GM12878 (cell line): ENCODE measurements around the gene RCAN2. TPM values are rescaled to one million over a fixed set of nuclear protein-coding genes. Genes with fewer than 3 reads are reported as not detected.

Experiments
- ATAC-seq: fragments of 200-7000 bp; cut with Tn5 transposase; 3 replicates; pipeline ENCODE4 v1.9.1; 2020; ENCODE audit warnings: mild to moderate bottlenecking, moderate library complexity
- BruUV-seq: library from RNA; stranded (reverse); fragments of 400-500 nt; replicated peaks from 2 replicates; lab custom pipeline; 2021; lab: Mats Ljungman, UMichigan
- CTCF ChIA-PET: fragments of 300-600 bp; sonication (Branson Sonifier 250); formaldehyde crosslinking; extraction: SDS; loops from one replicate; lab custom pipeline; 2021; ENCODE audit warnings: inconsistent platforms; lab: Yijun Ruan, JAX
- POLR2A ChIA-PET: fragments of 350-600 bp; formaldehyde crosslinking; extraction: SDS; loops from one replicate; lab custom pipeline; 2021; ENCODE audit warnings: inconsistent platforms; lab: Charles Lee
- RAD21 ChIA-PET: fragments of 300-600 bp; sonication (Branson Sonifier 250); formaldehyde crosslinking; loops from one replicate; lab custom pipeline; 2023; ENCODE audit warnings: antibody characterized with exemption; ENCODE audit not compliant: unreplicated experiment; lab: Charles Lee
- SMC1A ChIA-PET: fragments of 300-600 bp; sonication (Branson Sonifier 250); formaldehyde crosslinking; loops from one replicate; lab custom pipeline; 2023; ENCODE audit not compliant: unreplicated experiment, uncharacterized antibody; lab: Charles Lee
- DNase-seq: peaks from one replicate; pipeline ENCODE4 v3.0.0-alpha.2; 2011; ENCODE audit warnings: low read depth, low spot score
- FAIRE-seq: peaks from 3 replicates; lab custom pipeline; 2011; peaks lifted over from hg19 to GRCh38; lab: Jason Lieb, UNC
- H2AFZ ChIP-seq: 2 replicates; pipeline ENCODE4 v1.6.0; 2011; ENCODE audit warnings: low read depth, low read length, control low read depth; ENCODE audit not compliant: control insufficient read depth
- H3K27ac ChIP-seq: 2 replicates; pipeline ENCODE4 v1.5.1; 2011; ENCODE audit warnings: control low read depth; ENCODE audit not compliant: control insufficient read depth, insufficient read depth
- H3K27me3 ChIP-seq, 2 experiments: replicated peaks in 1 of 2; 2 replicates each; pipeline versions ENCODE4 v1.6.0 to v1.6.1; 2011; ENCODE audit warnings: low read length in 1 of 2; ENCODE audit not compliant: control insufficient read depth in 2 of 2, insufficient read depth in 2 of 2
- H3K36me3 ChIP-seq, 2 experiments: 2 replicates each; pipeline ENCODE4 v1.5.1; 2011; ENCODE audit warnings: low read length in 1 of 2; ENCODE audit not compliant: control insufficient read depth in 2 of 2, insufficient read depth in 2 of 2
- H3K4me1 ChIP-seq: 2 replicates; pipeline ENCODE4 v1.6.1; 2011; ENCODE audit warnings: mild to moderate bottlenecking, low read length, moderate library complexity, mixed read lengths; ENCODE audit not compliant: control insufficient read depth, insufficient read depth
- H3K4me2 ChIP-seq: 2 replicates; pipeline ENCODE4 v1.6.0; 2011; ENCODE audit warnings: control low read depth; ENCODE audit not compliant: control insufficient read depth, insufficient read depth
- H3K4me3 ChIP-seq: fragments of 200-600 bp; sonication (generic); 2 replicates; pipeline ENCODE4 v1.5.1; 2016
- H3K79me2 ChIP-seq: 2 replicates; pipeline ENCODE4 v1.6.0; 2011; ENCODE audit warnings: low read length; ENCODE audit not compliant: control insufficient read depth, insufficient read depth
- H3K9ac ChIP-seq: 2 replicates; pipeline ENCODE4 v1.8.0; 2011; ENCODE audit warnings: low read length, control low read depth, mixed read lengths; ENCODE audit not compliant: control insufficient read depth, insufficient read depth
- H3K9me3 ChIP-seq: replicated peaks from 3 replicates; pipeline ENCODE4 v1.5.1; 2011; ENCODE audit warnings: mild to moderate bottlenecking, low read length; ENCODE audit not compliant: control insufficient read depth, insufficient read depth
- H4K20me1 ChIP-seq: 2 replicates; pipeline ENCODE4 v1.6.0; 2011; ENCODE audit not compliant: control insufficient read depth, insufficient read depth
- BCL11A ChIP-seq: IDR thresholded peaks from 2 replicates; pipeline ENCODE4 v1.6.1; 2011; ENCODE audit warnings: low read depth, low read length
- BCL3 ChIP-seq: IDR thresholded peaks from 2 replicates; pipeline ENCODE4 v1.6.1; 2011; ENCODE audit warnings: borderline replicate concordance, low read depth, mild to moderate bottlenecking, moderate library complexity, low read length; ENCODE audit not compliant: insufficient read depth, poor library complexity, severe bottlenecking
- CBX3 ChIP-seq: fragments of 200-600 bp; sonication (generic); IDR thresholded peaks from 2 replicates; pipeline ENCODE4 v1.6.1; 2016; ENCODE audit warnings: low read depth, borderline replicate concordance
- CHD4 ChIP-seq: fragments of 200-600 bp; sonication (generic); IDR thresholded peaks from 2 replicates; pipeline ENCODE4 v1.6.1; 2016; ENCODE audit warnings: mild to moderate bottlenecking
- ELK1 ChIP-seq: IDR thresholded peaks from 2 replicates; pipeline ENCODE4 v1.6.1; 2012; ENCODE audit warnings: low read depth, low read length, improper control_type of control experiment
- MEF2A ChIP-seq: IDR thresholded peaks from 2 replicates; pipeline ENCODE4 v1.6.1; 2011; ENCODE audit warnings: low read depth, mild to moderate bottlenecking, low read length, moderate library complexity; ENCODE audit not compliant: insufficient read depth
- NFIC ChIP-seq: IDR thresholded peaks from 2 replicates; pipeline ENCODE4 v1.6.1; 2012; ENCODE audit warnings: low read depth, mild to moderate bottlenecking, inconsistent platforms, low read length, moderate library complexity
- NR2C2 ChIP-seq: IDR thresholded peaks from 2 replicates; pipeline ENCODE4 v1.6.1; 2011; ENCODE audit warnings: borderline replicate concordance, low read depth; ENCODE audit not compliant: control insufficient read depth, insufficient read length
- PKNOX1 ChIP-seq: fragments of 450-650 bp; IDR thresholded peaks from 2 replicates; pipeline ENCODE4 v1.6.1; 2016; ENCODE audit warnings: mild to moderate bottlenecking
- SMC3 ChIP-seq: IDR thresholded peaks from 2 replicates; pipeline ENCODE4 v1.6.1; 2011; ENCODE audit warnings: low read length, improper control_type of control experiment, borderline replicate concordance
- SP1 ChIP-seq: IDR thresholded peaks from one replicate; pipeline ENCODE4 v1.6.1; 2011; ENCODE audit warnings: low read depth, low read length
- SREBF1 ChIP-seq: IDR thresholded peaks from 2 replicates; pipeline ENCODE4 v1.6.1; 2012; ENCODE audit warnings: mild to moderate bottlenecking, low read length
- SUZ12 ChIP-seq: fragments of 200-600 bp; sonication (generic); IDR thresholded peaks from one replicate; pipeline ENCODE4 v1.6.1; 2018; ENCODE audit warnings: antibody characterized with exemption, mild to moderate bottlenecking; ENCODE audit not compliant: unreplicated experiment
- TARDBP ChIP-seq: IDR thresholded peaks from 2 replicates; pipeline ENCODE4 v1.6.1; 2016; ENCODE audit warnings: borderline replicate concordance
- ZBTB40 ChIP-seq: fragments of 450-650 bp; IDR thresholded peaks from 2 replicates; pipeline ENCODE4 v1.6.1; 2016; ENCODE audit warnings: mild to moderate bottlenecking, moderate library complexity, borderline replicate concordance
- ZNF24 ChIP-seq: fragments of 450-650 bp; IDR thresholded peaks from 2 replicates; pipeline ENCODE4 v1.6.1; 2017; ENCODE audit warnings: antibody characterized with exemption, mild to moderate bottlenecking
- ZSCAN29 ChIP-seq: fragments of 450-650 bp; IDR thresholded peaks from 2 replicates; pipeline ENCODE4 v1.6.1; 2017; ENCODE audit warnings: mild to moderate bottlenecking, moderate library complexity
- WGBS: methylation state at CpG from one replicate; pipeline ENCODE4 v1.1.6; 2016; ENCODE audit warnings: low lambda C conversion rate; ENCODE audit not compliant: insufficient replicate concordance, insufficient coverage; ENCODE audit errors: missing lambda C conversion rate; 5-methylcytosine and 5-hydroxymethylcytosine counted together
- in situ Hi-C: fragments of 300-500 bp; cut with MboI; formaldehyde crosslinking; loops from 9 replicates; pipeline ENCODE4 v1.14.3; 2018; ENCODE audit warnings: mixed read lengths
- intact Hi-C: fragments of 100-400 bp; cut with micrococcal nuclease; formaldehyde crosslinking; loops from one replicate; pipeline ENCODE4 v1.14.2; 2022; ENCODE audit not compliant: unreplicated experiment
- polyA plus RNA-seq, 11 experiments: library from polyadenylated mRNA; depleted of rRNA in 4 of 11; unstranded in 6 of 11; stranded (reverse) in 5 of 11; fragments of >200 nt; fragmentation: Nextera tagmentation in 4 of 11; fragmentation: Illumina TruSeq in 1 of 11; extraction: Ambion mirVana in 4 of 11; extraction: Trizol in 1 of 11; gene quantifications; 1 replicate in 1 of 11; 2 replicates in 10 of 11; pipeline versions ENCODE4 v1.2.1 to v1.2.3, GENCODE V29; 2011 to 2016; ENCODE audit warnings: inconsistent platforms in 2 of 11, missing spikeins in 2 of 11, low read depth in 1 of 11
- total RNA-seq, 4 experiments: library from RNA; depleted of rRNA in 3 of 4; stranded (reverse); fragments of >200 nt in 3 of 4; fragmentation: Illumina TruSeq in 1 of 4; extraction: Trizol in 1 of 4; gene quantifications; 2 replicates each; pipeline versions ENCODE4 v1.2.1 to v1.2.3, GENCODE V29; 2013 to 2021

RCAN2 gene
- total and polyA plus RNA-seq, 10 of the 15 experiments (the other 5 are each of a cell fraction or from before 2014, with no cell fraction given) = 0.06 TPM; not detected in 9

GRCh38 chr6:46486181-46486580 is 5.1 kb downstream of the RCAN2 start:
- Histone ChIP-seq H4K20me1 (no peaks in the 10 kb centered on the region), H3K36me3 (no peaks in the 10 kb centered on the region), H2AFZ (no peak overlapping the region), H3K9ac (no peak overlapping the region), H3K27me3 (peaks cover 3 to 5% of the 10 kb centered on the region in 2 experiments; a peak in 3 of 4 replicates), H3K9me3 (no peaks in the 10 kb centered on the region), H3K79me2 (no peaks in the 10 kb centered on the region), H3K4me1 (no peaks in the 10 kb centered on the region), H3K27ac (no peak overlapping the region), H3K4me2 (no peak overlapping the region), H3K4me3 (no peak overlapping the region)
- DNase-seq (no peak), ATAC-seq (no peak), FAIRE-seq (no peak)
- ChIA-PET POLR2A (no interaction called here), SMC1A (interaction anchor here (0.6 to 1.0 kb wide), 2 partner anchors 12 to 390 kb away, joined by 3 read pairs; no protein-coding TSS in a partner anchor), CTCF (no interaction called here), RAD21 (interaction anchor here (0.9 kb wide), 1 partner anchor 61 kb away, joined by 3 read pairs; no protein-coding TSS in a partner anchor)
- no peak for TF ChIP-seq ELK1
- no peak for TF ChIP-seq PKNOX1
- no peak for TF ChIP-seq BCL3
- no peak for TF ChIP-seq NFIC
- no peak for TF ChIP-seq SREBF1
- TF ChIP-seq ZBTB40 = no peak
- TF ChIP-seq NR2C2 = no peak
- no peak for TF ChIP-seq TARDBP
- TF ChIP-seq SP1 = no peak
- TF ChIP-seq MEF2A = no peak
- no peak for TF ChIP-seq BCL11A
- TF ChIP-seq CBX3 = no peak
- no peak for TF ChIP-seq SUZ12
- no peak for TF ChIP-seq CHD4
- TF ChIP-seq SMC3 = no peak
- no peak for TF ChIP-seq ZSCAN29
- no peak for TF ChIP-seq ZNF24
- 14% methylated on average over 3 of the region's 3 CpGs for WGBS
- no TSS peak for BruUV-seq
- in situ Hi-C loops (no loop called here), intact Hi-C loops (no loop called here)
